Measurements from ENCODE around the gene STX8. TPM values are rescaled to one million over a fixed set of nuclear protein-coding genes. Genes with fewer than 3 reads are reported as not detected.
A peak's percentile ranks its signal among the peaks of the same experiment; 100 is the strongest.

The STX8 gene
- total RNA-seq, 2 experiments from 2014 or later = 59.6 to 71.5 TPM

- Mint-ChIP-seq H3K27ac (no peak overlapping the region), H3K36me3 (ENCODE audit: low read depth) (no peaks in the 10 kb centered on the region), H3K4me3 (no peak overlapping the region), H3K27me3 (no peaks in the 10 kb centered on the region), H3K9me3 (no peaks in the 10 kb centered on the region), H3K4me1 (ENCODE audit: low read depth) (no peaks in the 10 kb centered on the region)
- ATAC-seq = no peak
- intact Hi-C loops (cut with micrococcal nuclease) = no loop called here
- POLR2A ChIA-PET = no interaction called here
- DNase-seq = no peak
- no peak for TF ChIP-seq CTCF (IDR thresholded peaks at IDR 0.05)
- CTCF ChIA-PET = no interaction called here
Observed at GRCh38 chr17:9298135-9298534, 277.5 kb downstream of the STX8 start.

GRCh38 chr17:9294661-9295210, 280.9 kb downstream of the STX8 start:
- ChIA-PET CTCF (no interaction called here), POLR2A (interaction anchor here (1.1 kb wide), 1 partner anchor 66 kb away, joined by 3 read pairs; no protein-coding TSS in a partner anchor)
- DNase-seq (no peak), ATAC-seq (no peak)
- H3K4me3 Mint-ChIP-seq = no peak overlapping the region
- no peaks in the 10 kb centered on the region for H3K9me3 Mint-ChIP-seq
- intact Hi-C loops (cut with micrococcal nuclease) = loop anchor here (5.0 kb wide), 1 partner anchor 177 kb away; no protein-coding TSS in a partner anchor
- H3K27me3 Mint-ChIP-seq = no peaks in the 10 kb centered on the region
- H3K36me3 Mint-ChIP-seq (ENCODE audit: low read depth) = no peaks in the 10 kb centered on the region
- TF ChIP-seq CTCF (IDR thresholded peaks at IDR 0.05) = no peak
- H3K4me1 Mint-ChIP-seq (ENCODE audit: low read depth) = peaks cover 20% of the 10 kb centered on the region
- H3K27ac Mint-ChIP-seq = no peak overlapping the region

- no peak overlapping the region for H3K4me3 Mint-ChIP-seq
- no peak overlapping the region for H3K27ac Mint-ChIP-seq
- ATAC-seq = no peak
- no peak for TF ChIP-seq CTCF (IDR thresholded peaks at IDR 0.05)
- peaks cover 33% of the 10 kb centered on the region for H3K4me1 Mint-ChIP-seq (ENCODE audit: low read depth)
- CTCF ChIA-PET = interaction anchor here (0.8 to 3.5 kb wide), 17 partner anchors 12 to 290 kb away, joined by 3 to 26 read pairs (median 4); no protein-coding TSS in a partner anchor
- no peaks in the 10 kb centered on the region for H3K9me3 Mint-ChIP-seq
- POLR2A ChIA-PET = interaction anchor here (0.6 kb wide), 1 partner anchor 355 kb away, joined by 3 read pairs; no protein-coding TSS in a partner anchor
- no peak for DNase-seq
- H3K27me3 Mint-ChIP-seq = no peaks in the 10 kb centered on the region
- intact Hi-C loops (cut with micrococcal nuclease) = loop anchor here (5.0 kb wide), 1 partner anchor 175 kb away; no protein-coding TSS in a partner anchor
- H3K36me3 Mint-ChIP-seq (ENCODE audit: low read depth) = no peaks in the 10 kb centered on the region
Observed at GRCh38 chr17:9292561-9292941, 283.1 kb downstream of the STX8 start.

- H3K4me1 Mint-ChIP-seq (ENCODE audit: low read depth) = peaks cover 33% of the 10 kb centered on the region
- peak; percentile 43 for ATAC-seq
- no peaks in the 10 kb centered on the region for H3K36me3 Mint-ChIP-seq (ENCODE audit: low read depth)
- peak; percentile 64 for TF ChIP-seq CTCF (IDR thresholded peaks at IDR 0.05)
- DNase-seq = peak; percentile 73
- H3K27ac Mint-ChIP-seq = no peak overlapping the region
- ChIA-PET POLR2A (interaction anchor here (0.6 to 0.7 kb wide), 2 partner anchors 201 to 354 kb away, joined by 3 read pairs; no protein-coding TSS in a partner anchor), CTCF (interaction anchor here (0.8 to 3.5 kb wide), 23 partner anchors 12 to 294 kb away, joined by 3 to 26 read pairs (median 3); no protein-coding TSS in a partner anchor)
- intact Hi-C loops (cut with micrococcal nuclease) = loop anchor here (5.0 kb wide), 1 partner anchor 175 kb away; no protein-coding TSS in a partner anchor
- no peak overlapping the region for H3K4me3 Mint-ChIP-seq
- H3K9me3 Mint-ChIP-seq = no peaks in the 10 kb centered on the region
- H3K27me3 Mint-ChIP-seq = no peaks in the 10 kb centered on the region
Observed at GRCh38 chr17:9291912-9292560, 283.6 kb downstream of the STX8 start.

- CTCF ChIA-PET = interaction anchor here (1.3 to 3.5 kb wide), 3 partner anchors 16 to 175 kb away, joined by 3 to 26 read pairs (median 9); no protein-coding TSS in a partner anchor
- Mint-ChIP-seq H3K4me1 (ENCODE audit: low read depth) (peaks cover 39% of the 10 kb centered on the region), H3K27ac (peak overlapping the region; percentile 59), H3K4me3 (peak overlapping the region; percentile 47), H3K9me3 (no peaks in the 10 kb centered on the region), H3K36me3 (ENCODE audit: low read depth) (no peaks in the 10 kb centered on the region), H3K27me3 (no peaks in the 10 kb centered on the region)
- intact Hi-C loops (cut with micrococcal nuclease) = loop anchor here (5.0 kb wide), 1 partner anchor 173 kb away; no protein-coding TSS in a partner anchor
- POLR2A ChIA-PET = interaction anchor here (1.5 to 2.5 kb wide), 2 partner anchors 14 to 16 kb away, joined by 7 to 8 read pairs; no protein-coding TSS in a partner anchor
- DNase-seq = no peak
- TF ChIP-seq CTCF (IDR thresholded peaks at IDR 0.05) = no peak
- no peak for ATAC-seq
Observed at GRCh38 chr17:9290226-9290613, 285.4 kb downstream of the STX8 start.

Measured in activated CD8-positive, alpha-beta T cell treated with anti-CD3 and anti-CD28 coated beads for 36 hours (primary cell).